Motor neuron (in vitro differentiated cells): Measurements from ENCODE around the gene CFAP97. TPM values are rescaled to one million over a fixed set of nuclear protein-coding genes. Genes with fewer than 3 reads are reported as not detected.
A peak's percentile ranks its signal among the peaks of the same experiment; 100 is the strongest.

Source experiments
- ATAC-seq, 8 experiments: fragments of 200-7000 bp; cut with Tn5 transposase; replicated peaks in 6 of 8; 2 replicates each; pipeline ENCODE4 v1.8.0; 2021; ENCODE audit warnings: mild to moderate bottlenecking in 8 of 8, moderate library complexity in 8 of 8
- H3K27ac ChIP-seq, 2 donors: fragments of 250-450 bp; sonication (Bioruptor Pico); 2 replicates each; pipeline ENCODE4 v1.9.0; 2021; ENCODE audit warnings: antibody characterized with exemption in 2 of 2, mild to moderate bottlenecking in 2 of 2, moderate library complexity in 1 of 2
- H3K4me1 ChIP-seq, 2 donors: fragments of 250-450 bp; sonication (Bioruptor Pico); replicated peaks in 1 of 2; 2 replicates each; pipeline ENCODE4 v1.6.1; 2021; ENCODE audit warnings: antibody characterized with exemption in 2 of 2, mild to moderate bottlenecking in 2 of 2, moderate library complexity in 1 of 2
- H3K4me3 ChIP-seq, 5 donors: fragments of 250-450 bp; sonication (Bioruptor Pico); 2 replicates each; pipeline ENCODE4 v1.9.0; 2021; ENCODE audit warnings: antibody characterized with exemption in 5 of 5, mild to moderate bottlenecking in 5 of 5, moderate library complexity in 4 of 5
- WGBS, 10 experiments: fragments of 450-650 bp; shearing (Covaris generic); methylation state at CpG; one replicate each; pipeline ENCODE4 v1.0.0; 2022; 5-methylcytosine and 5-hydroxymethylcytosine counted together
- in situ Hi-C, 9 experiments: fragments of 400-800 bp; cut with MboI; loops; one replicate each; pipeline ENCODE4 v1.15.0; 2021; ENCODE audit warnings: low sequenced_read_pairs in 9 of 9, low pct_unique_long_range_greater_than_20kb in 2 of 9; ENCODE audit not compliant: unreplicated experiment in 9 of 9
- total RNA-seq, 8 experiments: library from RNA; unstranded; fragments of 300-600 nt; gene quantifications; 2 replicates each; pipeline versions ENCODE4 v1.2.3 to v1.2.4, GENCODE V29; 2022

Gene CFAP97
- total RNA-seq, 8 experiments from 2014 or later: 19.1 to 58.6 (median 32.9) TPM

GRCh38 chr4:185142564-185142911 is 61.3 kb downstream of the CFAP97 start:
- ATAC-seq: peak in 2 of 8 experiments; percentile 55 to 60
- in situ Hi-C loops: loop anchor here in 2 of 9 experiments (25.0 kb wide), 1 partner anchor 105 kb away; no protein-coding TSS in a partner anchor
- H3K4me1 ChIP-seq: peaks cover 12 to 23% of the 10 kb centered on the region in 2 donors

GRCh38 chr4:185141777-185142176 is 62.0 kb downstream of the CFAP97 start:
- peaks cover 12 to 23% of the 10 kb centered on the region in 2 donors for H3K4me1 ChIP-seq
- H3K27ac ChIP-seq: no peak overlapping the region
- ATAC-seq: no peak
- no peak overlapping the region for H3K4me3 ChIP-seq
- in situ Hi-C loops: loop anchor here in 2 of 9 experiments (25.0 kb wide), 1 partner anchor 104 kb away; no protein-coding TSS in a partner anchor
- 76 to 100% (median 92%) methylated on average over 3 to 6 of the region's 6 CpGs for WGBS, 10 experiments

More at GRCh38 chr4:185142564-185142911, 61.3 kb downstream of the CFAP97 start:
- Histone ChIP-seq H3K27ac (peak overlapping the region; percentile 67 to 80), H3K4me3 (peak overlapping the region; percentile 61 to 96 (median 80))
- 0 to 27% (median 4%) methylated on average over 1 to 6 of the region's 11 CpGs; no CpG with 5 or more reads in 4 of the 10 experiments for WGBS, 10 experiments

GRCh38 chr4:185139736-185140135 is 64.1 kb downstream of the CFAP97 start:
- in situ Hi-C loops: loop anchor here in 2 of 9 experiments (25.0 kb wide), 1 partner anchor 102 kb away; no protein-coding TSS in a partner anchor
- peaks cover 5 to 14% of the 10 kb centered on the region in 2 donors for H3K4me1 ChIP-seq
- ATAC-seq: no peak
- no peak overlapping the region for H3K4me3 ChIP-seq
- H3K27ac ChIP-seq: no peak overlapping the region
- 20 to 94% (median 65%) methylated on average over 1 to 6 of the region's 6 CpGs for WGBS, 10 experiments

- Histone ChIP-seq H3K27ac (no peak overlapping the region), H3K4me1 (peaks cover 3 to 4% of the 10 kb centered on the region in 2 donors), H3K4me3 (no peak overlapping the region)
- in situ Hi-C loops: loop anchor here in 2 of 9 experiments (25.0 kb wide), 1 partner anchor 101 kb away; no protein-coding TSS in a partner anchor
- WGBS, 10 experiments: 33 to 100% (median 76%) methylated on average over 1 to 10 of the region's 10 CpGs; no CpG with 5 or more reads in 2 of the 10 experiments
- no peak for ATAC-seq
Observed at GRCh38 chr4:185138161-185138560, 65.6 kb downstream of the CFAP97 start.

DNA sequence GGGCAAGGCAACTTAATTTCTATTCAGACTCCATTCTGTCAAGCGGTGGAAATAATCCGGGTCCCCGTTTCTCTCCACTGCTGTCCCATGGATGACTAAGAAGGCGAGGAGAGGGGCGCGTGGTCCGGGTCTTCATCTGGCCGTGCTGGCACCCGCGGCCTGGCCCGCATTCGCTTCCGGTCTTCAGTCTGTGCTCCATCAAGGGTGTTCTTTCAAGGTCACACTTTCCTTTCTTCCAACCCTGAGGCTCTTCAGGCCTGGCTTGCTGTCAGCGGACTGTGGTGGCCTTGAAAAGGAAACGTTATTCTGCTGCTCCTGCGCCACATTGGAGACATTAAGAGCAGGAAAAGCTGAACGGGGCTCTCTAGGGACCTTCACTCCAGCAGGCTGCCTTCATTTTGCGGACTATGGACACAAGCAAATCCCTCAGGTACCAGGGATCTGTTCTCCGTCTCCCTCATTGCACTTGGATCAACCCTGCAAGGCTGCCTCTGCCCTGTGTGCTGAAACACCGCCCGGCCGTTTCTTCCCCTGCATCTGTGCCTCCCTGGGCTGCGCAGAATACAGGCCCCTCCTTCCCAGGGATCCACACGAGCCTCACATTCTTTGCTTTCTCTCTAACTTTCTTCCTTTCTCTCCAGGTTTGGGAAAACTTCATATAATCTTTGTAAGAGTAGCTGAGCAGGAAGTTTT is 66.4 kb downstream of the CFAP97 start:
- Histone ChIP-seq H3K27ac (no peak overlapping the region), H3K4me3 (no peak overlapping the region), H3K4me1 (peaks cover 2% of the 10 kb centered on the region in 2 donors)
- ATAC-seq: no peak
- in situ Hi-C loops: loop anchor here in 2 of 9 experiments (25.0 kb wide), 1 partner anchor 100 kb away; no protein-coding TSS in a partner anchor
- whole genome bisulfite sequencing, 10 experiments: 21 to 100% (median 80%) methylated on average over 2 to 24 of the region's 24 CpGs; no CpG with 5 or more reads in 1 of the 10 experiments

DNA sequence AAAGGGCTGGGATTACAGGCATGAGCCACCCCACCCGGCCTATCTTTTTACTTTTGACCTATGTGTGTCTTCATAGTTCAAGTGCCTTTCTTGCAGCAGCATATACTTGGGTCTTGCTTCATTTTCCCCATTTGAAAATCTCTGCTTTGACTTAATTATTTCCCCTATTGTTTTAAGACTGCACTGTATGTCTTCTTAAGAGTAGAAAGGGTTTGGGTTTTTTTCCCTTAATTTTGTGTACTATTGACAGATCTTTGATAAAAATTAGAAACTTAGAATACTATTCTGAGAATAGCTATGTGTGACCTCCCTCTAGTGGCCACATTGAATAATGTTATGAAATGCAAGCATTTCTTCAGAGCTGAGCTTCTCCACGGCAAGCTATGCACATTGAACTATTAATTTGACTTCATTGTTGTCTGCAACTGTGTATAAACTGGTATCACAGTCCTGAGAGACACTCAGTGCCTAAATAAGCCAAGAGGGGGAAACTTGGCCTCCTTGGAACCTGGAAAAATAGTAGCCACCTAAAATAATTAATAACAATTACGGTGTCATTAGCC is 69.4 kb downstream of the CFAP97 start:
- no peaks in the 10 kb centered on the region for H3K4me1 ChIP-seq
- in situ Hi-C loops: loop anchor here in 2 of 9 experiments (25.0 kb wide), 1 partner anchor 97 kb away; no protein-coding TSS in a partner anchor
- 27 to 82% (median 50%) methylated on average over 1 to 3 of the region's 3 CpGs for WGBS, 10 experiments
- no peak overlapping the region for H3K27ac ChIP-seq
- H3K4me3 ChIP-seq: no peak overlapping the region
- ATAC-seq: peak; percentile 33 to 77 (median 63)

GRCh38 chr4:185128272-185129119 is 75.3 kb downstream of the CFAP97 start:
- in situ Hi-C loops: loop anchor here in 2 of 9 experiments (25.0 kb wide), 1 partner anchor 91 kb away; no protein-coding TSS in a partner anchor
- peak; percentile 48 to 88 (median 78) for ATAC-seq
- peak overlapping the region; percentile 40 to 51 (median 42) for H3K4me3 ChIP-seq
- 1 to 67% (median 15%) methylated on average over 1 to 29 of the region's 74 CpGs; no CpG with 5 or more reads in 1 of the 10 experiments for WGBS, 10 experiments
- no peak overlapping the region for H3K27ac ChIP-seq
- no peaks in the 10 kb centered on the region for H3K4me1 ChIP-seq

DNA sequence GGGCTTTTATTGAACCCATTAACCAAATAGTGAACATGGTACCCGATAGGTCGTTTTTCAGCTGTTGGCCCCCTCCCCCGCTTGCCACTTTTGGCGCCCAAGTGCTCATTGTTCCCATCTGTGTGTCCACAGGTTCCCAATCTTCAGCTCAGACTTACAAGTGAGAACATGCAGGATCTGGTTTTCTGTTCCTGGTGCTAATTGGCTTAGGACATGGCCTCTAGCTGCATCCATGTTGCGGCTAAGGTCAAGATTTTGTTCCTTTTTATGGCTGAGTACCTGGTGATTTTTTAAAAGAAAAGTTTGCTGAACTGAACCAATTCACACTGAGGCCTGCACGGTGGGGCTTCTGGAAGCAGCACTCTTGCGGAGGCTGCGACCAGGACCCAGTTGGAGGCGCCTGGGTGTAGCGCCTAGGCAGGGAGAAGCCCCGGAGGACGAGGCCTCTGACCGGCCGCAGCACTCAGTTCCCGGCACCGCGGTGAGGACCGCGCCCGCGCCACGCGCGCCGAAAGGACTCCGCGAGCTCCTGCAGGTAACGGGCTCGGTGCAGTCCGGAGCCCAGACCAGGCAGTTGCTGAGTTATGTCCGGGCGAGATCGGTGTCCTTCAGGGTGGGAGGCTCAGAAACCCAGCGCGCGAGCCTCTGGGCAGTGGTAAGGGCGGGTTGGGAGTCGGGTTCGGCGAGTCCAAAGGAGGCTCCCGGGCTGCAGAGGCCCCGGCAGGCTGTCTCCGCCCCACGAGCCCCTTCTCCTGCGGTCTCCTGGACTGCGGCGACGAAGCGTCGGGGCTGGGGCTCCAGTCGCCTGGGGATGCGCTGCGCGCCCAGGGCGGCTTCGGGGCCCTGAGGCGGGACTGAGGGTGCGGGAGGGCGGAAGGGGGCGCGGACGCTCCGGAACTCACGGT is 76.5 kb downstream of the CFAP97 start:
- Histone ChIP-seq H3K27ac (no peak overlapping the region), H3K4me1 (no peaks in the 10 kb centered on the region), H3K4me3 (peak overlapping the region; percentile 40 to 51 (median 42))
- WGBS, 10 experiments: 6 to 93% (median 67%) methylated on average over 2 to 20 of the region's 64 CpGs; no CpG with 5 or more reads in 1 of the 10 experiments
- in situ Hi-C loops: loop anchor here in 2 of 9 experiments (25.0 kb wide), 1 partner anchor 90 kb away; no protein-coding TSS in a partner anchor
- peak in 7 of 8 experiments; percentile 5 to 62 (median 45) for ATAC-seq

- 0 to 71% (median 46%) methylated on average over 1 to 3 of the region's 3 CpGs; no CpG with 5 or more reads in 1 of the 10 experiments for WGBS, 10 experiments
- no peak for ATAC-seq
- Histone ChIP-seq H3K4me3 (no peak overlapping the region), H3K4me1 (peaks cover 2 to 3% of the 10 kb centered on the region in 2 donors), H3K27ac (no peak overlapping the region)
- in situ Hi-C loops: loop anchor here in 1 of 9 experiments (25.0 kb wide), 1 partner anchor 112 kb away; the partner anchor contains the start of gene HELT
Observed at GRCh38 chr4:185124006-185124405, 79.8 kb downstream of the CFAP97 start.

DNA sequence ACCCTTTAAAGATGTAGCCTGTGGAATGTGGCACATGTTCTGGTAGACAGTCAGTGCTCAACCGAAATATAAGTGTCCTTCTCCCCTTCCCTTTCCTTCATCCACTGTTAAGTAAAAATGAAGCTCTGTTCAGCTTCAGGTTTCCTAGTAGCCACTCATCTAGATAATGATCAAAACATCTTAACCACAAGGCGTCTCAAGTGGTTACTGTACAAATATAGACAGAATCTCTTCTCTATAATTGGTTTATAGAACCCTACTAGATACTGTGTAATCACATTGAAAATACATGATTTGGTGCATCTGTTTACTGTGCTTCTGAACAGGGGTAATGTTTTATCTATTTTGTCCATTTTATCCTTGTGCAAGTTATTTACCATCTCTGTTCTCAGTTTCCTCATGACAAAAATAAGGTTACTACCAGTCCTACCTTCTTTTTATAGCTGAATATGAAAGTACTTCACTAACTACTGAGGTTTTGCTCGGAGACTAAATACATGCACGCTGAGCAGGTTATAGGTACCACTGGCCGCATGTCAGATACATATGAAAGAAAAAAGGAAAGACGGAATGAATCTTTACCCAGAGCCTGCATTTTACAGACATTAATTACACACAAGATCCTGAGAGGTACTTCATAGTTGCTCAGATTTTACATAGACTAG is 81.0 kb downstream of the CFAP97 start:
- 64 to 100% (median 87%) methylated on average over 1 to 6 of the region's 6 CpGs for WGBS, 10 experiments
- in situ Hi-C loops: loop anchor here in 1 of 9 experiments (25.0 kb wide), 1 partner anchor 111 kb away; the partner anchor contains the start of gene HELT
- ATAC-seq: no peak

GRCh38 chr4:185120631-185120946 is 83.2 kb downstream of the CFAP97 start:
- no peak for ATAC-seq
- no peak overlapping the region for H3K27ac ChIP-seq
- H3K4me1 ChIP-seq: peaks cover 2 to 3% of the 10 kb centered on the region in 2 donors
- no peak overlapping the region for H3K4me3 ChIP-seq
- 32 to 80% (median 61%) methylated on average over 1 to 5 of the region's 6 CpGs; no CpG with 5 or more reads in 2 of the 10 experiments for WGBS, 10 experiments
- in situ Hi-C loops: loop anchor here in 1 of 9 experiments (25.0 kb wide), 1 partner anchor 108 kb away; the partner anchor contains the start of gene HELT

More for the DNA sequence above, 81.0 kb downstream of the CFAP97 start:
- peaks cover 2 to 3% of the 10 kb centered on the region in 2 donors for H3K4me1 ChIP-seq
- no peak overlapping the region for H3K27ac ChIP-seq
- no peak overlapping the region for H3K4me3 ChIP-seq
